WTC11 (cell line): ENCODE results near the gene KIF3A.

Experiments used
- HMGA2 ChIP-seq: fragments of 250-450 bp; sonication (Bioruptor Pico); IDR thresholded peaks from 2 replicates; pipeline ENCODE4 v1.4.0; 2021; ENCODE audit warnings: mild to moderate bottlenecking, moderate library complexity
- NFATC4 ChIP-seq: fragments of 250-450 bp; sonication (Bioruptor Pico); IDR thresholded peaks from 2 replicates; pipeline ENCODE4 v1.9.0; 2021; ENCODE audit warnings: mild to moderate bottlenecking
- ZNF396 ChIP-seq: fragments of 250-450 bp; sonication (Bioruptor Pico); IDR thresholded peaks from 2 replicates; pipeline ENCODE4 v1.8.0; 2021; ENCODE audit warnings: mild to moderate bottlenecking, moderate library complexity, borderline replicate concordance
- TF ChIP-seq, protein P1 (sequence below): sonication (generic); formaldehyde crosslinking; IDR thresholded peaks from 2 replicates; pipeline ENCODE4 v1.8.1; 2023; ENCODE audit warnings: mild to moderate bottlenecking, missing genetic modification reagents
- TF ChIP-seq, protein P2 (sequence below): fragments of 200-600 bp; IDR thresholded peaks from 2 replicates; pipeline ENCODE4 v1.8.0; 2022; ENCODE audit warnings: antibody characterized with exemption
- TF ChIP-seq, protein P3 (sequence below): sonication (generic); formaldehyde crosslinking; IDR thresholded peaks from 2 replicates; pipeline ENCODE4 v1.8.0; 2022; ENCODE audit warnings: missing genetic modification reagents
- TF ChIP-seq, protein P4 (sequence below): sonication (generic); formaldehyde crosslinking; IDR thresholded peaks from 2 replicates; pipeline ENCODE4 v1.8.1; 2022; ENCODE audit warnings: mild to moderate bottlenecking, moderate library complexity, missing genetic modification reagents
- TF ChIP-seq, protein P5 (sequence below): sonication (generic); formaldehyde crosslinking; IDR thresholded peaks from 2 replicates; pipeline ENCODE4 v1.8.1; 2023; ENCODE audit warnings: mild to moderate bottlenecking, moderate library complexity, missing genetic modification reagents

DNA sequence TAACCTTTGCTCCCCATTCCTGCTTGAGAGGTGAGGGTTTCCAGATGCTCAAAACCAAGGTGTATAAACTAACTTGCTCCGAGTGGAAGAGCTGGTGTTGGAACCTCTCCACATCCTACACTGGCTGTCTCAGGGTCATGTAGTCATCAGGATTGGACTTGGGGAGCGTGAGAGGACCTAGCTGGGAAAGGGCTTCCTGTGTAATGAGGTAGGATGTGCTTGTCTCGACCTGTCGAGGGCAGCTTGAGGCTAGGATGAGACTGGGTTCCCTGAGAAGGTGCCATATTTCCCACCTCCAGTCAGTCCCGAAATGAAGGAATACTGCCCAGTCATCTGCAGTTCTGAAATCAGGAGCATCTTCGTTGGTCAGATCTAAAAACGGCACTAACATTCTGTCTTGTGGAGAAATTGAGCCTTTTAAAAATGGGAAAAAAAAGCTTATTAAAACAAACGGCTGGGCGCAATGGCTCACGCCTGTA lies 11.2 kb upstream of the KIF3A start:
- TF ChIP-seq, protein P1, sequence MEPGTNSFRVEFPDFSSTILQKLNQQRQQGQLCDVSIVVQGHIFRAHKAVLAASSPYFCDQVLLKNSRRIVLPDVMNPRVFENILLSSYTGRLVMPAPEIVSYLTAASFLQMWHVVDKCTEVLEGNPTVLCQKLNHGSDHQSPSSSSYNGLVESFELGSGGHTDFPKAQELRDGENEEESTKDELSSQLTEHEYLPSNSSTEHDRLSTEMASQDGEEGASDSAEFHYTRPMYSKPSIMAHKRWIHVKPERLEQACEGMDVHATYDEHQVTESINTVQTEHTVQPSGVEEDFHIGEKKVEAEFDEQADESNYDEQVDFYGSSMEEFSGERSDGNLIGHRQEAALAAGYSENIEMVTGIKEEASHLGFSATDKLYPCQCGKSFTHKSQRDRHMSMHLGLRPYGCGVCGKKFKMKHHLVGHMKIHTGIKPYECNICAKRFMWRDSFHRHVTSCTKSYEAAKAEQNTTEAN (CRISPR knock-in tag), result no peak
- TF ChIP-seq, protein P2, sequence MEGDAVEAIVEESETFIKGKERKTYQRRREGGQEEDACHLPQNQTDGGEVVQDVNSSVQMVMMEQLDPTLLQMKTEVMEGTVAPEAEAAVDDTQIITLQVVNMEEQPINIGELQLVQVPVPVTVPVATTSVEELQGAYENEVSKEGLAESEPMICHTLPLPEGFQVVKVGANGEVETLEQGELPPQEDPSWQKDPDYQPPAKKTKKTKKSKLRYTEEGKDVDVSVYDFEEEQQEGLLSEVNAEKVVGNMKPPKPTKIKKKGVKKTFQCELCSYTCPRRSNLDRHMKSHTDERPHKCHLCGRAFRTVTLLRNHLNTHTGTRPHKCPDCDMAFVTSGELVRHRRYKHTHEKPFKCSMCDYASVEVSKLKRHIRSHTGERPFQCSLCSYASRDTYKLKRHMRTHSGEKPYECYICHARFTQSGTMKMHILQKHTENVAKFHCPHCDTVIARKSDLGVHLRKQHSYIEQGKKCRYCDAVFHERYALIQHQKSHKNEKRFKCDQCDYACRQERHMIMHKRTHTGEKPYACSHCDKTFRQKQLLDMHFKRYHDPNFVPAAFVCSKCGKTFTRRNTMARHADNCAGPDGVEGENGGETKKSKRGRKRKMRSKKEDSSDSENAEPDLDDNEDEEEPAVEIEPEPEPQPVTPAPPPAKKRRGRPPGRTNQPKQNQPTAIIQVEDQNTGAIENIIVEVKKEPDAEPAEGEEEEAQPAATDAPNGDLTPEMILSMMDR, result no peak
- TF ChIP-seq, protein P3, sequence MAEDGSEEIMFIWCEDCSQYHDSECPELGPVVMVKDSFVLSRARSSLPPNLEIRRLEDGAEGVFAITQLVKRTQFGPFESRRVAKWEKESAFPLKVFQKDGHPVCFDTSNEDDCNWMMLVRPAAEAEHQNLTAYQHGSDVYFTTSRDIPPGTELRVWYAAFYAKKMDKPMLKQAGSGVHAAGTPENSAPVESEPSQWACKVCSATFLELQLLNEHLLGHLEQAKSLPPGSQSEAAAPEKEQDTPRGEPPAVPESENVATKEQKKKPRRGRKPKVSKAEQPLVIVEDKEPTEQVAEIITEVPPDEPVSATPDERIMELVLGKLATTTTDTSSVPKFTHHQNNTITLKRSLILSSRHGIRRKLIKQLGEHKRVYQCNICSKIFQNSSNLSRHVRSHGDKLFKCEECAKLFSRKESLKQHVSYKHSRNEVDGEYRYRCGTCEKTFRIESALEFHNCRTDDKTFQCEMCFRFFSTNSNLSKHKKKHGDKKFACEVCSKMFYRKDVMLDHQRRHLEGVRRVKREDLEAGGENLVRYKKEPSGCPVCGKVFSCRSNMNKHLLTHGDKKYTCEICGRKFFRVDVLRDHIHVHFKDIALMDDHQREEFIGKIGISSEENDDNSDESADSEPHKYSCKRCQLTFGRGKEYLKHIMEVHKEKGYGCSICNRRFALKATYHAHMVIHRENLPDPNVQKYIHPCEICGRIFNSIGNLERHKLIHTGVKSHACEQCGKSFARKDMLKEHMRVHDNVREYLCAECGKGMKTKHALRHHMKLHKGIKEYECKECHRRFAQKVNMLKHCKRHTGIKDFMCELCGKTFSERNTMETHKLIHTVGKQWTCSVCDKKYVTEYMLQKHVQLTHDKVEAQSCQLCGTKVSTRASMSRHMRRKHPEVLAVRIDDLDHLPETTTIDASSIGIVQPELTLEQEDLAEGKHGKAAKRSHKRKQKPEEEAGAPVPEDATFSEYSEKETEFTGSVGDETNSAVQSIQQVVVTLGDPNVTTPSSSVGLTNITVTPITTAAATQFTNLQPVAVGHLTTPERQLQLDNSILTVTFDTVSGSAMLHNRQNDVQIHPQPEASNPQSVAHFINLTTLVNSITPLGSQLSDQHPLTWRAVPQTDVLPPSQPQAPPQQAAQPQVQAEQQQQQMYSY, result no peak
- TF ChIP-seq, protein P4, sequence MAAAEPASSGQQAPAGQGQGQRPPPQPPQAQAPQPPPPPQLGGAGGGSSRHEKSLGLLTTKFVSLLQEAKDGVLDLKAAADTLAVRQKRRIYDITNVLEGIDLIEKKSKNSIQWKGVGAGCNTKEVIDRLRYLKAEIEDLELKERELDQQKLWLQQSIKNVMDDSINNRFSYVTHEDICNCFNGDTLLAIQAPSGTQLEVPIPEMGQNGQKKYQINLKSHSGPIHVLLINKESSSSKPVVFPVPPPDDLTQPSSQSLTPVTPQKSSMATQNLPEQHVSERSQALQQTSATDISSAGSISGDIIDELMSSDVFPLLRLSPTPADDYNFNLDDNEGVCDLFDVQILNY (CRISPR knock-in tag), result no peak
- TF ChIP-seq, protein P5, sequence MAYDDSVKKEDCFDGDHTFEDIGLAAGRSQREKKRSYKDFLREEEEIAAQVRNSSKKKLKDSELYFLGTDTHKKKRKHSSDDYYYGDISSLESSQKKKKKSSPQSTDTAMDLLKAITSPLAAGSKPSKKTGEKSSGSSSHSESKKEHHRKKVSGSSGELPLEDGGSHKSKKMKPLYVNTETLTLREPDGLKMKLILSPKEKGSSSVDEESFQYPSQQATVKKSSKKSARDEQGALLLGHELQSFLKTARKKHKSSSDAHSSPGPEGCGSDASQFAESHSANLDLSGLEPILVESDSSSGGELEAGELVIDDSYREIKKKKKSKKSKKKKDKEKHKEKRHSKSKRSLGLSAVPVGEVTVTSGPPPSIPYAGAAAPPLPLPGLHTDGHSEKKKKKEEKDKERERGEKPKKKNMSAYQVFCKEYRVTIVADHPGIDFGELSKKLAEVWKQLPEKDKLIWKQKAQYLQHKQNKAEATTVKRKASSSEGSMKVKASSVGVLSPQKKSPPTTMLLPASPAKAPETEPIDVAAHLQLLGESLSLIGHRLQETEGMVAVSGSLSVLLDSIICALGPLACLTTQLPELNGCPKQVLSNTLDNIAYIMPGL (CRISPR knock-in tag), result no peak
- TF ChIP-seq NFATC4 (CRISPR knock-in tag) (no peak), ZNF396 (no peak), HMGA2 (CRISPR knock-in tag) (no peak)
